Muscle layer of duodenum (tissue), 2 donors: ENCODE measurements around the gene CLDND1.

Experiments used
- H3K27ac ChIP-seq: one replicate; pipeline ENCODE4 v1.7.0; 2013; ENCODE audit warnings: mild to moderate bottlenecking, low read length
- H3K27me3 ChIP-seq: one replicate; pipeline ENCODE4 v1.7.0; 2013; ENCODE audit warnings: low read depth, mild to moderate bottlenecking, control low read depth, low read length
- H3K36me3 ChIP-seq, 2 donors: one replicate each; pipeline ENCODE4 v1.7.0; 2013; ENCODE audit warnings: low read length in 2 of 2, control low read depth in 1 of 2, mild to moderate bottlenecking in 1 of 2; ENCODE audit not compliant: insufficient read depth in 2 of 2, control insufficient read depth in 1 of 2
- H3K4me1 ChIP-seq, 2 donors: one replicate each; pipeline ENCODE4 v1.7.0; 2013; ENCODE audit warnings: low read length in 2 of 2, mild to moderate bottlenecking in 2 of 2, control low read depth in 1 of 2, moderate library complexity in 1 of 2; ENCODE audit not compliant: insufficient read depth in 2 of 2, control insufficient read depth in 1 of 2
- H3K4me3 ChIP-seq, 2 donors: one replicate each; pipeline ENCODE4 v1.7.0; 2013; ENCODE audit warnings: low read length in 2 of 2, low read depth in 1 of 2, mild to moderate bottlenecking in 1 of 2
- H3K9me3 ChIP-seq, 2 donors: one replicate each; pipeline ENCODE4 v1.7.0; 2013; ENCODE audit warnings: low read length in 2 of 2, control low read depth in 1 of 2, mild to moderate bottlenecking in 1 of 2; ENCODE audit not compliant: control insufficient read depth in 1 of 2
- donor health status: healthy.

Gene CLDND1

DNA sequence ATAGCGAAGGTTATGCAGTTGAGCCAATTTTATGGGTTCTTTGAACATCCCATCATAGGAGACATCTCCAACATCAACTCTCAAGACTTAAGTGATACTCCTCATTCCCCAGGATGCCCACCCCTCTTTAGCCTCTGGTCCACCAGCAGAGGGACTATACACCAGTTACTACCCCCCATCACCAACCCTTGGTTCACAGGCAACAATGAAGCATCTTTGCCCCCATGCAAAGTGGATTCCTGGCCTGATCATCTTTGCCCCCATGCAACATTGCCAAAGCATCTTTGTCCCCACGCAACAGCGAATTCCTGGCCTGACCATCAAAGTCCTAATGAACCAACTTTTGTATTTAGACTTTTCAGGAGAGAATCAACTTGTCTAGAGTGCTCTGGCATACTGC is 28.1 kb upstream of the CLDND1 start:
- H3K9me3 ChIP-seq: no peaks in the 10 kb centered on the region
- no peak overlapping the region for H3K4me3 ChIP-seq
- no peaks in the 10 kb centered on the region for H3K36me3 ChIP-seq
- H3K27ac ChIP-seq: no peak overlapping the region
- no peaks in the 10 kb centered on the region for H3K27me3 ChIP-seq
- H3K4me1 ChIP-seq: peaks cover 0 to 6% of the 10 kb centered on the region in 2 donors

- Histone ChIP-seq H3K27me3 (no peaks in the 10 kb centered on the region), H3K36me3 (no peaks in the 10 kb centered on the region), H3K9me3 (no peaks in the 10 kb centered on the region), H3K4me3 (no peak overlapping the region), H3K4me1 (no peaks in the 10 kb centered on the region), H3K27ac (no peak overlapping the region)
Observed at GRCh38 chr3:98548544-98548943, 25.8 kb upstream of the CLDND1 start.

DNA sequence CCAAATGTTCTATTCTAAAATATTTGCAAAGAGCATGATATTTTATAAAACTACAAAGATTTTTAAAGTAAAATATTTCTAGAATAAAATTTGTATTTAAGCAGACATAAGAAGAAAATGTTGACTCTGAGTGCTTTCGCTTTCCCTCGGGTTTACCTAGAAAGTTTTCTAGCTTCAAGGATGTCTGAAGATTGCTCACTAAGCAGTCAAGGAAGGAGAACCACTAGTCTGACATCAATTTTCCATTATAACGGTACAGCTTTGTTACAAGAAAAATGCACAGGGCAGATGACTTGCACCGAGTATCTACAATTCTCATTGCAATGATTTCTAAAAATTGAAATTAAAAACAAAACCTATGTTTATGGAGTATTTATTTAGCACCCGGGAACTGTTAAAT is 23.2 kb upstream of the CLDND1 start:
- H3K9me3 ChIP-seq: no peaks in the 10 kb centered on the region
- no peak overlapping the region for H3K4me3 ChIP-seq
- no peaks in the 10 kb centered on the region for H3K4me1 ChIP-seq
- H3K36me3 ChIP-seq: no peaks in the 10 kb centered on the region
- no peaks in the 10 kb centered on the region for H3K27me3 ChIP-seq
- no peak overlapping the region for H3K27ac ChIP-seq

DNA sequence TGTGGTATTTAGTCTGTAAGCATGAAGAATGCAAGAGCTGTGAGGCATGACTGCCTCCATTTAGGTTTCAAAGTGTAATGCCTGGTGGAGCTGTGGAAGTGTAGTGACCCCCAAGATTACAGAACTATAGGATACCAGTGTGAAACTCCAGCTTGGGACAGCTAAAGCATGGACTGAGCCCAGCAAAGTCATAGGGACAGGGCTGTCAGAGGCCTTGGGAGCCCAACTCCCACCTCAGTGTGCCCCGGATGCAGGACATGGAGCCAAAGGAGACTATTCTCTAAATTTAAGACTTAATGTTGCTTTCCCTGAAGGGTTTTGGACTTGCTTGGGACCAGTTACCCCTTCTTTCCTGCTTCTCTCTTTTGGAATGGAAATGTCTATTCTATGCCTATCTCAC is 19.9 kb upstream of the CLDND1 start:
- Histone ChIP-seq H3K4me1 (no peaks in the 10 kb centered on the region), H3K27me3 (no peaks in the 10 kb centered on the region), H3K27ac (no peak overlapping the region), H3K9me3 (no peaks in the 10 kb centered on the region), H3K4me3 (no peak overlapping the region), H3K36me3 (no peaks in the 10 kb centered on the region)

- Histone ChIP-seq H3K4me1 (no peaks in the 10 kb centered on the region), H3K36me3 (no peaks in the 10 kb centered on the region), H3K27ac (no peak overlapping the region), H3K4me3 (no peak overlapping the region), H3K27me3 (no peaks in the 10 kb centered on the region), H3K9me3 (no peaks in the 10 kb centered on the region)
Observed at GRCh38 chr3:98541695-98542094, 19.0 kb upstream of the CLDND1 start.

- Histone ChIP-seq H3K4me1 (no peaks in the 10 kb centered on the region), H3K36me3 (no peaks in the 10 kb centered on the region), H3K27me3 (no peaks in the 10 kb centered on the region), H3K27ac (no peak overlapping the region), H3K4me3 (no peak overlapping the region), H3K9me3 (no peaks in the 10 kb centered on the region)
Observed at GRCh38 chr3:98540346-98540745, 17.6 kb upstream of the CLDND1 start.

- H3K27me3 ChIP-seq: no peaks in the 10 kb centered on the region
Observed at GRCh38 chr3:98536456-98537017, 13.8 kb upstream of the CLDND1 start.

GRCh38 chr3:98534734-98535133 is 12.0 kb upstream of the CLDND1 start:
- H3K4me3 ChIP-seq: no peak overlapping the region
- H3K4me1 ChIP-seq: no peaks in the 10 kb centered on the region
- H3K36me3 ChIP-seq: no peaks in the 10 kb centered on the region
- H3K27me3 ChIP-seq: no peaks in the 10 kb centered on the region
- H3K27ac ChIP-seq: no peak overlapping the region
- H3K9me3 ChIP-seq: no peaks in the 10 kb centered on the region

More at GRCh38 chr3:98536456-98537017, 13.8 kb upstream of the CLDND1 start:
- Histone ChIP-seq H3K36me3 (no peaks in the 10 kb centered on the region), H3K27ac (peak overlapping the region; percentile 1), H3K4me3 (no peak overlapping the region), H3K9me3 (no peaks in the 10 kb centered on the region), H3K4me1 (no peaks in the 10 kb centered on the region)

DNA sequence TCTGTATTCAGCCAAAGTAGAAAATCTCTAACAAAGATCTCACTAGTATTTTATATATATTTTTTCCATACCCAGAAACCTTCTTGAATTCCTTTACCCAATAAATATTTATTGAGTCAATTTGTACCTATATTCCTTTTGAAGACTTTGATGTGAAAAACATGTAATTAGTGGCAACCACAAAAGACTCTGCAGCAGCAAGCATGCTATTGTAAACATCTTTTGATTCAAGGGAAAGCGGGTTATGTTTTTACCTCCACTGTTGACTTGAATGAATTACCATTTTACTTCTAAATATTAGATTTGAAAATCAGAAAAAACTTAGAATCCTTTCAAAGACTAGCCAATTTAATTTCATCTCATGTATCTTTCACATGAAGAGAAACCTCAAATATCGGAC is 11.5 kb upstream of the CLDND1 start:
- no peak overlapping the region for H3K4me3 ChIP-seq
- no peaks in the 10 kb centered on the region for H3K27me3 ChIP-seq
- H3K4me1 ChIP-seq: no peaks in the 10 kb centered on the region
- no peaks in the 10 kb centered on the region for H3K36me3 ChIP-seq
- no peak overlapping the region for H3K27ac ChIP-seq
- no peaks in the 10 kb centered on the region for H3K9me3 ChIP-seq

- Histone ChIP-seq H3K27me3 (no peaks in the 10 kb centered on the region), H3K27ac (no peak overlapping the region)
Observed at GRCh38 chr3:98532709-98533571, 10.2 kb upstream of the CLDND1 start.

DNA sequence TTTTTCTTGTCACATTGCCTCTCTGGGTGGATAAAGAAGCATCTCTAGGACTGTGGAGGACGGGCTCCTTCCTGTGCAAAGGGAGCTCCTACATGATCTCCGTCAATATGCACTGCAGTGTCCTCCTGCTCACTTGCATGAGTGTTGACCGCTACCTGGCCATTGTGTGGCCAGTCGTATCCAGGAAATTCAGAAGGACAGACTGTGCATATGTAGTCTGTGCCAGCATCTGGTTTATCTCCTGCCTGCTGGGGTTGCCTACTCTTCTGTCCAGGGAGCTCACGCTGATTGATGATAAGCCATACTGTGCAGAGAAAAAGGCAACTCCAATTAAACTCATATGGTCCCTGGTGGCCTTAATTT is 9.6 kb upstream of the CLDND1 start:
- Histone ChIP-seq H3K36me3 (no peaks in the 10 kb centered on the region), H3K9me3 (no peaks in the 10 kb centered on the region), H3K4me3 (no peak overlapping the region), H3K27me3 (no peaks in the 10 kb centered on the region), H3K4me1 (no peaks in the 10 kb centered on the region), H3K27ac (no peak overlapping the region)

More at GRCh38 chr3:98532709-98533571, 10.2 kb upstream of the CLDND1 start:
- no peak overlapping the region for H3K4me3 ChIP-seq
- H3K36me3 ChIP-seq: no peaks in the 10 kb centered on the region
- no peaks in the 10 kb centered on the region for H3K4me1 ChIP-seq
- no peaks in the 10 kb centered on the region for H3K9me3 ChIP-seq
